ENCODE data around the gene C11orf86. TPM values are rescaled to one million over a fixed set of nuclear protein-coding genes. Genes with fewer than 3 reads are reported as not detected.
"Not testable (repeated sequence)": the region's sequence is repeated elsewhere in the genome, so short reads cannot be mapped to it uniquely, and the experiment has no call there.

Gene C11orf86
- total and polyA plus RNA-seq, 9 donors: 1.0 TPM; not detected in 8

GRCh38 chr11:66987924-66988637 lies 13.0 kb downstream of the C11orf86 start:
- no peak overlapping the region for H3K4me3 ChIP-seq (ENCODE audit: low read length)
- H3K27ac ChIP-seq (ENCODE audit: low read length): no peak overlapping the region
- no peaks in the 10 kb centered on the region for H3K36me3 ChIP-seq (ENCODE audit: control insufficient read depth, insufficient read depth, low read length)
- H3K27me3 ChIP-seq (ENCODE audit: control insufficient read depth, insufficient read depth, low read length): peaks cover 2% of the 10 kb centered on the region
- DNase-seq: no peak
- 65% methylated on average over 11 of the region's 13 CpGs for WGBS (ENCODE audit: insufficient coverage)
- H3K4me1 ChIP-seq (ENCODE audit: control insufficient read depth, insufficient read depth, low read length): peaks cover 6% of the 10 kb centered on the region
- no peaks in the 10 kb centered on the region for H3K9me3 ChIP-seq (replicated peaks; ENCODE audit: control insufficient read depth, low read depth, low read length)

DNA sequence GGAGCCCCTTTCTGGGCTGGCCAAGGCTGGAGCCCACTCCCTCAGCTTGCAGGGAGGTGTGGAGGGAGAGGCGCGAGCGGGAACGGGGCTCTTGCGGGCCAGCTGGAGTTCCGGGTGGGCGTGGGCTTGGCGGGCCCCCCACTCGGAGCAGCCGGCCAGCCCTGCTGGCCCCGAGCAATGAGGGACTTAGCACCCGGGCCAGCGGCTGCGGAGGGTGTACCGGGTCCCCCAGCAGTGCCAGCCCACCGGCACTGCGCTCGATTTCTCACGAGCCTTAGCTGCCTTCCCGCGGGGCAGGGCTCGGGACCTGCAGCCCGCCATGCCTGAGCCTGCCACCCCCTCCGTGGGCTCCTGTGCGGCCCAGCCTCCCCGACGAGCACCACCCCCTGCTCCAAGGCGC lies 13.6 kb downstream of the C11orf86 start:
- H3K4me3 ChIP-seq (ENCODE audit: low read length); H3K27me3 ChIP-seq (ENCODE audit: control insufficient read depth, insufficient read depth, low read length); H3K27ac ChIP-seq (ENCODE audit: low read length); H3K36me3 ChIP-seq (ENCODE audit: control insufficient read depth, insufficient read depth, low read length); H3K4me1 ChIP-seq (ENCODE audit: control insufficient read depth, insufficient read depth, low read length); H3K9me3 ChIP-seq (replicated peaks; ENCODE audit: control insufficient read depth, low read depth, low read length); DNase-seq: not testable (repeated sequence)
- 92% methylated on average over 21 of the region's 28 CpGs for WGBS (ENCODE audit: insufficient coverage)

DNA sequence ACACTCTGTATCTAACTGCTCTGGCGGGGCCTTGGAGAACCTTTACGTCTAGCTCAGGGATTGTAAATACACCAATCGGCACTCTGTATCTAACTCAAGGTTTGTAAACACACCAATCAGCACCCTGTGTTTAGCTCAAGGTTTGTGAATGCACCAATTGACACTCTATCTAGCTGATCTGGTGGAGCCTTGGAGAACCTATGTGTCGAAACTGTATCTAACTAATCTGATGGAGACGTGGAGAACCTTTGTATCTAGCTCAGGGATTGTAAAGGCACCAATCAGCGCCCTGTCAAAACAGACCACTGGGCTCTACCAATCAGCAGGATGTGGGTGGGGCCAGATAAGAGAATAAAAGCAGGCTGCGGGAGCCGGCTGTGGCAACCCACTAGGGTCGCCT lies 14.3 kb downstream of the C11orf86 start:
- not testable (repeated sequence) for H3K36me3 ChIP-seq (ENCODE audit: control insufficient read depth, insufficient read depth, low read length); DNase-seq; H3K27ac ChIP-seq (ENCODE audit: low read length); H3K4me3 ChIP-seq (ENCODE audit: low read length); H3K4me1 ChIP-seq (ENCODE audit: control insufficient read depth, insufficient read depth, low read length); H3K9me3 ChIP-seq (replicated peaks; ENCODE audit: control insufficient read depth, low read depth, low read length); H3K27me3 ChIP-seq (ENCODE audit: control insufficient read depth, insufficient read depth, low read length)
- 90% methylated on average over 3 of the region's 9 CpGs for WGBS (ENCODE audit: insufficient coverage)

- DNase-seq: no peak
- H3K4me3 ChIP-seq (ENCODE audit: low read length): no peak overlapping the region
- peaks cover 4% of the 10 kb centered on the region for H3K27me3 ChIP-seq (ENCODE audit: control insufficient read depth, insufficient read depth, low read length)
- no peak overlapping the region for H3K27ac ChIP-seq (ENCODE audit: low read length)
- H3K36me3 ChIP-seq (ENCODE audit: control insufficient read depth, insufficient read depth, low read length): no peaks in the 10 kb centered on the region
- H3K9me3 ChIP-seq (replicated peaks; ENCODE audit: control insufficient read depth, low read depth, low read length): no peaks in the 10 kb centered on the region
- no CpG with 5 or more reads among the region's 2 CpGs for WGBS (ENCODE audit: insufficient coverage)
- H3K4me1 ChIP-seq (ENCODE audit: control insufficient read depth, insufficient read depth, low read length): peaks cover 7% of the 10 kb centered on the region
Observed at GRCh38 chr11:66992041-66992440, 16.9 kb downstream of the C11orf86 start.

DNA sequence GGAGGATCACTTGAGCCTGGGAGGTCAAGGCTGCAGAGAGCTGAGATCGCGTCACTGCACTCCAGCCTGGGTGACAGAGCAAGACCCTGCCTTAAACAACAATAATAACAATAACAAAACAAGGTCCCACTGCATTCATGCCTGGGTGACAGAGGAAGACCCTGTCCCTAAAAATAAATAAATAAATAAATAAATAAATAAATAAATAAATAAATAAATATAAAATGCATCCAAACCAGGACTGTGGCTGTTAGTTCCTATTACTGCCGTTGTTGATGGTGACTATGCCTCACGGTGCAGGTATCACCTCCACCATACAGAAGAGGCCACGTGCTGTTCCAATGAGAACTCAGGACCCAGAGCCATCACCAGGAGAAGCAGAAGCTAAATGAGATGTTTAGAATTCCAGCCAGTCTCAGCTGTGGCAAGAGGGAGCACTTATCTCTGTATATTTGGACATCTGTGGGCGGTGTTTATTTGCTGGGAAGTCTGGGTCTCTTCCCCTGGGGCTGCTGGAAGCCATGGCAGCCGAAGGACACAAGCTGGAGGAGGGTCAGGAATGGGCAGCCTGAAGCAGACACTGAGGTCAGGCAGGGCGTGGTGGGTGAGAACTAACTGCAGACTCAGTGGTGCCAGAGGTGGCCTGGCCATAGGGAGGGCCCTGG lies 21.6 kb downstream of the C11orf86 start:
- Histone ChIP-seq H3K4me1 (ENCODE audit: control insufficient read depth, insufficient read depth, low read length) (peaks cover 3% of the 10 kb centered on the region), H3K4me3 (ENCODE audit: low read length) (no peak overlapping the region), H3K36me3 (ENCODE audit: control insufficient read depth, insufficient read depth, low read length) (no peaks in the 10 kb centered on the region), H3K27ac (ENCODE audit: low read length) (no peak overlapping the region), H3K27me3 (ENCODE audit: control insufficient read depth, insufficient read depth, low read length) (peaks cover 2% of the 10 kb centered on the region), H3K9me3 (replicated peaks; ENCODE audit: control insufficient read depth, low read depth, low read length) (no peaks in the 10 kb centered on the region)
- 44% methylated on average over 3 of the region's 8 CpGs for WGBS (ENCODE audit: insufficient coverage)
- peak; percentile 26 for DNase-seq

DNA sequence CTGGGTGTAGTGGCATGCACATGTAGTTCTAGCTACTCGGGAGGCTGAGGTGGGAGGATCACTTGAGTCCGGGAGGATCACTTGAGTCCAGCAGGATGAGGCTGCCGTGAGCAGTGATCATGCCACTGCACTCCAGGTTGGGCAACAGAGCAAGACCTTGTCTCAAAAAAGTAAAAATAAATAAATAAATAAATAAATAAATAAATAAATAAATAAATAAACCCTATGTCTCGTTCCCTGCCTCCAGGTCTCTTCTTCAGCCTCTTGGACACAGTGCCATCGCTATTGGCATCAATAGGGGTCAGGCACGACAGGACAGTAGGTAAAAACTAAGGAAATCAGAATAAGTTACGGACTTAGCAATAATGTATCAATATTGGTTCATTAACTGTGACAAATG lies 24.5 kb downstream of the C11orf86 start:
- WGBS (ENCODE audit: insufficient coverage): 93% methylated on average over 2 of the region's 7 CpGs
- Histone ChIP-seq H3K36me3 (ENCODE audit: control insufficient read depth, insufficient read depth, low read length) (no peaks in the 10 kb centered on the region), H3K27ac (ENCODE audit: low read length) (no peak overlapping the region), H3K9me3 (replicated peaks; ENCODE audit: control insufficient read depth, low read depth, low read length) (no peaks in the 10 kb centered on the region), H3K4me1 (ENCODE audit: control insufficient read depth, insufficient read depth, low read length) (peaks cover 3% of the 10 kb centered on the region), H3K27me3 (ENCODE audit: control insufficient read depth, insufficient read depth, low read length) (peaks cover 2% of the 10 kb centered on the region), H3K4me3 (ENCODE audit: low read length) (no peak overlapping the region)
- DNase-seq: no peak

- H3K9me3 ChIP-seq (replicated peaks; ENCODE audit: control insufficient read depth, low read depth, low read length): no peaks in the 10 kb centered on the region
- DNase-seq: no peak
- H3K4me3 ChIP-seq (ENCODE audit: low read length): no peak overlapping the region
- peaks cover 3% of the 10 kb centered on the region for H3K4me1 ChIP-seq (ENCODE audit: control insufficient read depth, insufficient read depth, low read length)
- no peaks in the 10 kb centered on the region for H3K36me3 ChIP-seq (ENCODE audit: control insufficient read depth, insufficient read depth, low read length)
- peaks cover 2% of the 10 kb centered on the region for H3K27me3 ChIP-seq (ENCODE audit: control insufficient read depth, insufficient read depth, low read length)
- WGBS (ENCODE audit: insufficient coverage): no CpG with 5 or more reads among the region's 5 CpGs
- H3K27ac ChIP-seq (ENCODE audit: low read length): no peak overlapping the region
Observed at GRCh38 chr11:67001332-67001731, 26.2 kb downstream of the C11orf86 start.

DNA sequence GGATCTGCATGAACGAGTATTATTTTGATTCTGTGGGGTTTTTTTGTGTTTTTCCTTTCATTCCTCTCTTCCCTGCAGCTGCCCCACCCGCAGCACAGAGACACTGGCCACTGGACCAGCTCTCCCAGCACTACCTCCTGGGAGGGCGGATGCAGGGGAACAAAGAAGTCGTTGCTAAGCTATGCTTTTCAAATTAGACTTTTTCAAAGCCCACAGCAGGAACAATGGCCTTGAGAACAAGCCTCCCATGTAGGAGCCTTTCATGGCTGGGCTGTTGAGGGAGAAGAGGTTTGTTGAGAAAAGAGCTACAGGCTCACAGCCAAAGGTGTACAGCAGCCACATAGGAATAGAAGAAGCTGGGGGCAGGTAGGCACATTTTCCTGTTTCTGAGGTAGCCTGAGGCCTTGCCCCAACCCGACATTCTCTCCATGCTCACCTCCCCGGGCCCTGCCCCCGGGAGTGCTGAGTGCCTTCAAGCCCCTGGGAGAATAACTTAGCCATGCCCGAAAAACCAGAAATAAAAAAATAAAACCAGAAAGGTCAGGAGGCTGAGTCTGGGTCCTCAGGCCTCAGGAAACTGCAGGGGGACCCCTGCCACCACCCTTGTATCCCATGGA lies 27.3 kb downstream of the C11orf86 start:
- 65% methylated on average over 4 of the region's 8 CpGs for WGBS (ENCODE audit: insufficient coverage)
- no peak overlapping the region for H3K27ac ChIP-seq (ENCODE audit: low read length)
- H3K4me1 ChIP-seq (ENCODE audit: control insufficient read depth, insufficient read depth, low read length): no peaks in the 10 kb centered on the region
- H3K4me3 ChIP-seq (ENCODE audit: low read length): no peak overlapping the region
- peaks cover 2% of the 10 kb centered on the region for H3K27me3 ChIP-seq (ENCODE audit: control insufficient read depth, insufficient read depth, low read length)
- no peaks in the 10 kb centered on the region for H3K36me3 ChIP-seq (ENCODE audit: control insufficient read depth, insufficient read depth, low read length)
- no peak for DNase-seq
- no peaks in the 10 kb centered on the region for H3K9me3 ChIP-seq (replicated peaks; ENCODE audit: control insufficient read depth, low read depth, low read length)

DNA sequence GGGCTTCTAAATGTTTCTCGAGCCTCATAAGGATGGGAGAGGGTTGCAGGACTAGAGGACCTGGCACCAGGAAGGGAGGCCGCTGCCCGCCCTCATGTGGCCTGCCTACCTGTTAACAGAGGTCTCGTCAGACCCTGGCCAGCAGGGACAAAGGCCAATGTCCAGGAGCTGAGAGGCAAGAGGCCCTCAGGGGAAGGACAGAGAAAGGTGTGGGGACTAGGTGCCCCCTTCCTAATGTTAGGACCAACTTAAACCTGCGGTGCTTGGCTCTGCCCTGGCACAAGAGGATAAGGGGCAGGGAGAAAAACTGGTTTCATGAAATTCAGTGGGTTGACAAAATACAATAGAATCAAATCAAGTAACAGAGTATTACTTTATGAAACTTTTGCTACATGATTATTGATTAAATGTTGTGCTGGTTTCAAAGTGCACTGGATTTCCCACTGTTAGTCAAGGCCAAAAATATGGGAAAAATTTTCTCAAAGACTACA lies 27.9 kb downstream of the C11orf86 start:
- H3K27me3 ChIP-seq (ENCODE audit: control insufficient read depth, insufficient read depth, low read length): peaks cover 2% of the 10 kb centered on the region
- DNase-seq: no peak
- H3K27ac ChIP-seq (ENCODE audit: low read length): no peak overlapping the region
- 77% methylated on average over 4 of the region's 5 CpGs for WGBS (ENCODE audit: insufficient coverage)
- H3K36me3 ChIP-seq (ENCODE audit: control insufficient read depth, insufficient read depth, low read length): no peaks in the 10 kb centered on the region
- H3K4me3 ChIP-seq (ENCODE audit: low read length): no peak overlapping the region
- no peaks in the 10 kb centered on the region for H3K9me3 ChIP-seq (replicated peaks; ENCODE audit: control insufficient read depth, low read depth, low read length)
- no peaks in the 10 kb centered on the region for H3K4me1 ChIP-seq (ENCODE audit: control insufficient read depth, insufficient read depth, low read length)

DNA sequence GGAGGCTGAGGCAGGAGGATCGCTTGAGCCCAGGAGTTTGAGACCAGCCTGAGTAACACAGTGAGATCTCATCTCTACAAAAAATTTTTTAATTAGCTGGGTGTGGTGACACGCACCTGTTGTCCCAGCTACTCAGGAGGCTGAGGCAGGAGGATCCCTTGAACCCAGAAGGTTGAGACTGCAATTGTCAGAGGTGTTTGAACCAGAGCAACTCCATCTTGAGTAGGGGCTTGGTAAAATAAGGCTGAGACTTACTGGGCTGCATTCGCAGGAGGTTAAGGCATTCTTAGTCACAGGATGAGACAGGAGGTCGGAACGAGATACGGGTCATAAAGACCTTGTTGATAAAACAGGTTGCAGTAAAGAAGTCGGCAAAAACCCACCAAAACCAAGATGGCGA lies 30.1 kb downstream of the C11orf86 start:
- not testable (repeated sequence) for H3K27ac ChIP-seq (ENCODE audit: low read length); H3K4me3 ChIP-seq (ENCODE audit: low read length); H3K4me1 ChIP-seq (ENCODE audit: control insufficient read depth, insufficient read depth, low read length); H3K9me3 ChIP-seq (replicated peaks; ENCODE audit: control insufficient read depth, low read depth, low read length); DNase-seq; H3K27me3 ChIP-seq (ENCODE audit: control insufficient read depth, insufficient read depth, low read length); H3K36me3 ChIP-seq (ENCODE audit: control insufficient read depth, insufficient read depth, low read length)
- WGBS (ENCODE audit: insufficient coverage): 93% methylated on average over 7 of the region's 8 CpGs
